ENCODE measurements around the gene OR1J1. TPM values are rescaled to one million over a fixed set of nuclear protein-coding genes. Genes with fewer than 3 reads are reported as not detected.

Gene OR1J1
- total RNA-seq, 1 experiment from 2014 or later: not detected

- Histone ChIP-seq H3K4me3 (ENCODE audit: low read depth, low read length, poor library complexity, severe bottlenecking) (no peak overlapping the region), H3K36me3 (ENCODE audit: insufficient read depth, low read length, poor library complexity, severe bottlenecking) (no peaks in the 10 kb centered on the region), H3K9me3 (ENCODE audit: low read depth, low read length, poor library complexity, severe bottlenecking) (no peaks in the 10 kb centered on the region), H3K27me3 (replicated peaks; ENCODE audit: insufficient read depth, low read depth, low read length, poor library complexity) (peaks cover 23% of the 10 kb centered on the region), H3K27ac (ENCODE audit: low read depth, low read length, poor library complexity, severe bottlenecking) (no peak overlapping the region), H3K4me1 (ENCODE audit: insufficient read depth, low read length, poor library complexity, severe bottlenecking) (no peaks in the 10 kb centered on the region)
- BruUV-seq (replicated peaks): no TSS peak
- no peak for DNase-seq (ENCODE audit: low spot score)
- no peak for TF ChIP-seq EZH2 (IDR thresholded peaks at IDR 0.05; ENCODE audit: borderline replicate concordance, low read depth, low read length, poor library complexity, severe bottlenecking)
- no peak for TF ChIP-seq CTCF (conservative IDR thresholded peaks at IDR 0.05; ENCODE audit: low read depth, low read length)
- ChIA-PET POLR2A (ENCODE audit: low non-redundant PET) (no interaction called here), CTCF (no interaction called here)
- intact Hi-C loops (cut with micrococcal nuclease; ENCODE audit: unreplicated experiment): no loop called here
Measured at GRCh38 chr9:122474561-122474960, 3.2 kb downstream of the OR1J1 start.

GRCh38 chr9:122468735-122469134 lies 9.0 kb downstream of the OR1J1 start:
- H3K4me3 ChIP-seq (ENCODE audit: low read depth, low read length, poor library complexity, severe bottlenecking): no peak overlapping the region
- no TSS peak for BruUV-seq (replicated peaks)
- no peaks in the 10 kb centered on the region for H3K9me3 ChIP-seq (ENCODE audit: low read depth, low read length, poor library complexity, severe bottlenecking)
- TF ChIP-seq EZH2 (IDR thresholded peaks at IDR 0.05; ENCODE audit: borderline replicate concordance, low read depth, low read length, poor library complexity, severe bottlenecking) (no peak), CTCF (conservative IDR thresholded peaks at IDR 0.05; ENCODE audit: low read depth, low read length) (no peak)
- no peaks in the 10 kb centered on the region for H3K36me3 ChIP-seq (ENCODE audit: insufficient read depth, low read length, poor library complexity, severe bottlenecking)
- ChIA-PET POLR2A (ENCODE audit: low non-redundant PET) (no interaction called here), CTCF (no interaction called here)
- no peak overlapping the region for H3K27ac ChIP-seq (ENCODE audit: low read depth, low read length, poor library complexity, severe bottlenecking)
- H3K27me3 ChIP-seq (replicated peaks; ENCODE audit: insufficient read depth, low read depth, low read length, poor library complexity): peaks cover 20% of the 10 kb centered on the region
- H3K4me1 ChIP-seq (ENCODE audit: insufficient read depth, low read length, poor library complexity, severe bottlenecking): no peaks in the 10 kb centered on the region
- no peak for DNase-seq (ENCODE audit: low spot score)
- intact Hi-C loops (cut with micrococcal nuclease; ENCODE audit: unreplicated experiment): loop anchor here (10.0 kb wide), 3 partner anchors 526 to 916 kb away; no protein-coding TSS in a partner anchor

- ChIA-PET POLR2A (ENCODE audit: low non-redundant PET) (no interaction called here), CTCF (interaction anchor here (0.7 kb wide), 1 partner anchor 1946 kb away, joined by 5 read pairs; no protein-coding TSS in a partner anchor)
- H3K9me3 ChIP-seq (ENCODE audit: low read depth, low read length, poor library complexity, severe bottlenecking): no peaks in the 10 kb centered on the region
- no peak for DNase-seq (ENCODE audit: low spot score)
- H3K36me3 ChIP-seq (ENCODE audit: insufficient read depth, low read length, poor library complexity, severe bottlenecking): no peaks in the 10 kb centered on the region
- H3K4me3 ChIP-seq (ENCODE audit: low read depth, low read length, poor library complexity, severe bottlenecking): no peak overlapping the region
- TF ChIP-seq CTCF (conservative IDR thresholded peaks at IDR 0.05; ENCODE audit: low read depth, low read length) (no peak), EZH2 (IDR thresholded peaks at IDR 0.05; ENCODE audit: borderline replicate concordance, low read depth, low read length, poor library complexity, severe bottlenecking) (no peak)
- no TSS peak for BruUV-seq (replicated peaks)
- no peaks in the 10 kb centered on the region for H3K4me1 ChIP-seq (ENCODE audit: insufficient read depth, low read length, poor library complexity, severe bottlenecking)
- peaks cover 36% of the 10 kb centered on the region for H3K27me3 ChIP-seq (replicated peaks; ENCODE audit: insufficient read depth, low read depth, low read length, poor library complexity)
- intact Hi-C loops (cut with micrococcal nuclease; ENCODE audit: unreplicated experiment): loop anchor here (10.0 kb wide), 3 partner anchors 528 to 918 kb away; no protein-coding TSS in a partner anchor
- H3K27ac ChIP-seq (ENCODE audit: low read depth, low read length, poor library complexity, severe bottlenecking): no peak overlapping the region
Measured at GRCh38 chr9:122466456-122466855, 11.3 kb downstream of the OR1J1 start.

Measured in A673 (cell line).